Measurements from ENCODE around the gene SFRP4. TPM values are rescaled to one million over a fixed set of nuclear protein-coding genes. Genes with fewer than 3 reads are reported as not detected.

The SFRP4 gene
- total RNA-seq, 1 experiment from 2014 or later: not detected

GRCh38 chr7:37923996-37924395 lies 7.4 kb upstream of the SFRP4 start:
- no peaks in the 10 kb centered on the region for H3K27me3 ChIP-seq (ENCODE audit: low read length)
- H3K4me1 ChIP-seq (ENCODE audit: insufficient read depth, low read length): peaks cover 10% of the 10 kb centered on the region; the same call in 1 of the 2 replicates
- H2AFZ ChIP-seq (ENCODE audit: low read length): no peak overlapping the region
- H4K20me1 ChIP-seq (ENCODE audit: low read length): no peaks in the 10 kb centered on the region
- H3K9me3 ChIP-seq (ENCODE audit: low read length): no peaks in the 10 kb centered on the region; the same call in 1 of the 2 replicates
- ChIA-PET CTCF (no interaction called here), POLR2A (ENCODE audit: unreplicated experiment) (no interaction called here)
- H3K4me2 ChIP-seq (ENCODE audit: low read length): no peak overlapping the region
- no TSS peak for BruUV-seq (replicated peaks)
- no peak overlapping the region for H3K27ac ChIP-seq (ENCODE audit: low read length)
- no peaks in the 10 kb centered on the region for H3K9me2 ChIP-seq (replicated peaks; ENCODE audit: low read length)
- H3K36me3 ChIP-seq (ENCODE audit: low read depth, low read length): peaks cover 7% of the 10 kb centered on the region; the same call in 1 of the 2 replicates
- DNase-seq (no peak), ATAC-seq (no peak)
- no peaks in the 10 kb centered on the region for H3F3A ChIP-seq (ENCODE audit: low read length, unreplicated experiment)
- no peak overlapping the region for H3K4me3 ChIP-seq (ENCODE audit: low read length)
- no peak overlapping the region for H3K9ac ChIP-seq (ENCODE audit: low read length)
- no peak for TF ChIP-seq CTCF (conservative IDR thresholded peaks at IDR 0.05; ENCODE audit: low read depth, low read length)
- TF ChIP-seq EZH2 (IDR thresholded peaks at IDR 0.05; ENCODE audit: low read length, unreplicated experiment): no peak
- TF ChIP-seq EZH2phosphoT487 (IDR thresholded peaks at IDR 0.05; ENCODE audit: borderline replicate concordance, low read length): no peak
- H3K79me2 ChIP-seq (ENCODE audit: low read length): peaks cover 76% of the 10 kb centered on the region
- intact Hi-C loops (cut with micrococcal nuclease): no loop called here

GRCh38 chr7:37921876-37922275 lies 5.3 kb upstream of the SFRP4 start:
- peak overlapping the region; percentile 76 for H3K9ac ChIP-seq (ENCODE audit: low read length)
- peak overlapping the region; percentile 83 for H3K4me3 ChIP-seq (ENCODE audit: low read length)
- BruUV-seq (replicated peaks): TSS peak; percentile 50

More at GRCh38 chr7:37921876-37922275, 5.3 kb upstream of the SFRP4 start:
- no peaks in the 10 kb centered on the region for H3F3A ChIP-seq (ENCODE audit: low read length, unreplicated experiment)
- peaks cover 7% of the 10 kb centered on the region; the same call in 1 of the 2 replicates for H3K36me3 ChIP-seq (ENCODE audit: low read depth, low read length)
- H3K9me2 ChIP-seq (replicated peaks; ENCODE audit: low read length): no peaks in the 10 kb centered on the region
- ChIA-PET POLR2A (ENCODE audit: unreplicated experiment) (interaction anchor here (0.6 kb wide), 1 partner anchor 9 kb away, joined by 12 read pairs; no protein-coding TSS in a partner anchor), CTCF (interaction anchor here (1.4 kb wide), 1 partner anchor 21 kb away, joined by 8 read pairs; no protein-coding TSS in a partner anchor)
- peak overlapping the region; percentile 90 for H2AFZ ChIP-seq (ENCODE audit: low read length)
- intact Hi-C loops (cut with micrococcal nuclease): loop anchor here (2.0 kb wide), 1 partner anchor 65 kb away; no protein-coding TSS in a partner anchor
- peak overlapping the region; percentile 93 for H3K4me2 ChIP-seq (ENCODE audit: low read length)
- peaks cover 55% of the 10 kb centered on the region for H3K79me2 ChIP-seq (ENCODE audit: low read length)
- H3K4me1 ChIP-seq (ENCODE audit: insufficient read depth, low read length): peaks cover 11% of the 10 kb centered on the region; the same call in 1 of the 2 replicates
- no peak for DNase-seq
- no peak for ATAC-seq
- no peaks in the 10 kb centered on the region for H4K20me1 ChIP-seq (ENCODE audit: low read length)
- H3K9me3 ChIP-seq (ENCODE audit: low read length): no peaks in the 10 kb centered on the region; the same call in 1 of the 2 replicates
- no peaks in the 10 kb centered on the region for H3K27me3 ChIP-seq (ENCODE audit: low read length)
- H3K27ac ChIP-seq (ENCODE audit: low read length): no peak overlapping the region
- TF ChIP-seq CTCF (conservative IDR thresholded peaks at IDR 0.05; ENCODE audit: low read depth, low read length) (no peak), EZH2 (IDR thresholded peaks at IDR 0.05; ENCODE audit: low read length, unreplicated experiment) (no peak), EZH2phosphoT487 (IDR thresholded peaks at IDR 0.05; ENCODE audit: borderline replicate concordance, low read length) (no peak)

Measured in PC-3 (cell line).